GM18502 (cell line): ENCODE measurements around the gene KYAT1.
A peak's percentile ranks its signal among the peaks of the same experiment; 100 is the strongest.
"Not testable (repeated sequence)": the region's sequence is repeated elsewhere in the genome, so short reads cannot be mapped to it uniquely, and the experiment has no call there.

ENCODE experiments used
- ATAC-seq: cut with Tn5 transposase; IDR thresholded peaks from one replicate; pipeline ENCODE4 v1.9.1; 2021; ENCODE audit warnings: mild to moderate bottlenecking; ENCODE audit not compliant: unreplicated experiment, poor library complexity

KYAT1 gene

GRCh38 chr9:128821584-128822406, 60.0 kb downstream of the KYAT1 start:
- no peak for ATAC-seq

GRCh38 chr9:128820665-128821583, 60.8 kb downstream of the KYAT1 start:
- ATAC-seq, result no peak

DNA sequence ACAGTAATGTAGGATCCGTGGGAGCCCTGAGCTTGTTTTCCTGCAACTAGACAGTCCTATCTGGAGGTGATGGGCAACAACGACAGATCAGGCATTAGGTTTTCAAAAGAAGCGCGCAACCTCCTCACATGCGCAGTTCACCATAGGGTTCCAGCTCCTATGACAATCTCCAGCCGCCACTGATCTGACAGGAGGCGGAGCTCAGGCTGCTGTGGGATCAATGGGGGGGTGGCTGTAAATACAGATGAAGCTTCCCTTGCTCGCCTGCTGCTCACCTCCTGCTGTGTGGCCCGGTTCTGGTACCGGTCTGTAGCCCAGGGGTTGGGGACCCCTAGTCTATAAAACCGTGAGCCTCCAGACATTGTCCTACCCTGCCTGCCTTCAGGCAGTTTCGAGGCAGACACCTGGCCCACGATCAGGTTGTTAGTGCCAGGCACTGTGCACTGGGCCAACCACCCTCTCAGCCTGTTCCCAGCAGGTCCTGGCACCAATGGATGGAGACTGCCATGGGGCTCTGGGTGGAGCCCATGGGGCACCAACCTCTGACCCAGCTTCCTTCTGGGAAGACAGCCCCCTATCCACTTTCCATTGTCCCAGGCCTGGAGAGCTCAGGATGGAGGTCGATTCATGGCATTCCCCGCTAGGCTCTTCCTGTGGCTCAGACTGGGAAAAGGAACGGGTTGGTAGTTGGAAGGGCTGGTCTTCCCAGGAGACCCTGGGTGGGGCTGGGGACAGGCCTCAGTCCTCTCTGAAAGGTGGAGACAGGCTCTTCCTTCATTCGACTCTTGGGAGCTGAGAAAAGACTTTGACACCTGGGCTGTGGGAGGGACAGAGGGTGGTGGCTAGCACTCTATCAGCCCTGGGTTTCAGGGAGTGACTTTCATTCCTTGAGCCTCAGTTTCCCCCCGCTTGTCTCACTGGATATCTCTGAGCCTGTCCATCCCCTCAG, 61.8 kb downstream of the KYAT1 start:
- no peak for ATAC-seq

DNA sequence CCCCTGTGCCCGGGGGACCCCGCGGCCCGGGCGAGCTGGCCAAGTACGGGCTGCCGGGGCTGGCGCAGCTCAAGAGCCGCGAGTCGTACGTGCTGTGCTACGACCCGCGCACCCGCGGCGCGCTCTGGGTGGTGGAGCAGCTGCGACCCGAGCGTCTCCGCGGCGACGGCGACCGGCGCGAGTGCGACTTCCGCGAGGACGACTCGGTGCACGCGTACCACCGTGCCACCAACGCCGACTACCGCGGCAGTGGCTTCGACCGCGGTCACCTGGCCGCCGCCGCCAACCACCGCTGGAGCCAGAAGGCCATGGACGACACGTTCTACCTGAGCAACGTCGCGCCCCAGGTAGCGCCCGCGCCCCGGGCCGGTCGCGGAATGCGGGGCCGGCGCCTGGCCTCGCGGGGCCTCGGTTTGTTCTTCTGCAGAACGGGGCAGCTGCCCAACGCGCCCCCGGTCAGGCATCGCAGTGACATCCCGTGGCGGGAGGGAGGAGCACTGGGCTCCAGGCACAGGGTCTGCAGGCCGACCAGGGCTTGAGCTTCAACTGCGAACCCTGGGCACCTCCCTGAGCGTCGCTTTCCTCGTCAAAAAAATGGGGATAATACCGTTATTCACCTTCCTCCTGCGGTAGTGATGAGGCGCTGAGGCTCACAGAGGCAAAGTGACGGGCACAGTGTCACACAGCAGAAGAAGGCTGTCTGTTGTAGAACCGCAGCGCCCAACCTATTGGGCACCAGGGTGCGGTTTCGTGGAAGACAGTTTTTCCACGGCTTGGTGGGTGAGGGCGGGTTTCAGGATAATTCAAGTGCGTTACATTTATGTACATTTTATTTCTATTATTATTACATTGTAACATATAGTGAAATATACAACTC, 62.7 kb downstream of the KYAT1 start:
- peak; percentile 27 for ATAC-seq

GRCh38 chr9:128818099-128818838, 63.5 kb downstream of the KYAT1 start, which contains the start of gene ENDOG:
Gene ENDOG (plus strand): TSS chr9:128818500. CDS start chr9:128818685, 185 bp downstream.
- peak; percentile 89 for ATAC-seq

DNA sequence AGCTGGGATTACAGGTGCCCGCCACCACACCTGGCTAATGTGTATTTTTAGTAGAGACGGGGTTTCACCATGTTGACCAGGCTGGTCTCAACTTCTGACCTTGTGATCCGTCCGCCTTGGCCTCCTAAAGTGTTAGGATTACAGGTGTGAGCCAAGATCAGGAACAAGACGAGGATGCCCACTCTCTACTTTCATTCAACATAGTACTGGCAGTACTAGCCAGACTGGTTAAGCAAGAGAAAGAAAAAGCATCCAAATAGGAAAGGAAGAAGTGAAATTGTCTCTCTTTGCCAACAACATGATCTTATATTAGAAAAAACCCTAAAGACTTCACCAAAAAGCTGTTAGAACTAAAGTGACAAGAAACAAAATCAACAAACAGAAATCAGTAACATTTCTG, 70.9 kb downstream of the KYAT1 start:
- no peak for ATAC-seq

- ATAC-seq, result no peak
Measured at GRCh38 chr9:128809831-128810230, 71.9 kb downstream of the KYAT1 start.

DNA sequence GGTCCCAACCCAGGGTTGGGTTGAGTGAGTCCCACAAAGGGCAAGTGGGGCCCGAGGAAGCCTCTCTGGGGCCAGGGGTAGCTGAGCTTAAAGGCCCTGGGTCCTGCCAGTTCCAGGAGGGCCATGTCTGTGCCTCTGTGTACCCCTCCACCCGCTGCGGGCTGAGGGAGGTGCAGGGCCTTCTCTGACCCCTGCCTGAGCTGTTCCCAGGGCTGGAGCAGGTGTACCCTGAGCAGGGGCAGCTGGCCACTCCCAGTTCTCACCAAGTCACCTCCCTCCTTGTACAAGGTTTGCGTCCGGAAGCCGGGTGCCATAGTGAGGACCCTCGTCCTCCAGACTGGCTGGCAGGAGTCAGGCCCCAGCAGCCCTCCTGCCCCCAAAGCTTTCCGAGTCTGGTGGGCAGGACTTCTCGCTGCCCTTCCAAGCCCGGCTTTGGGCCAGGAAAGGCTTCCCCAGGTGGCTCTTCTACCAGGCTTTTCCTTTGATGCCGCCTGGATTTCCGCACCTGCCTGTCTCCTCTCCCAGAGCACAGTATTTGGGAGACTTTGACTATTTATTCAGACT, 72.6 kb downstream of the KYAT1 start:
- no peak for ATAC-seq

DNA sequence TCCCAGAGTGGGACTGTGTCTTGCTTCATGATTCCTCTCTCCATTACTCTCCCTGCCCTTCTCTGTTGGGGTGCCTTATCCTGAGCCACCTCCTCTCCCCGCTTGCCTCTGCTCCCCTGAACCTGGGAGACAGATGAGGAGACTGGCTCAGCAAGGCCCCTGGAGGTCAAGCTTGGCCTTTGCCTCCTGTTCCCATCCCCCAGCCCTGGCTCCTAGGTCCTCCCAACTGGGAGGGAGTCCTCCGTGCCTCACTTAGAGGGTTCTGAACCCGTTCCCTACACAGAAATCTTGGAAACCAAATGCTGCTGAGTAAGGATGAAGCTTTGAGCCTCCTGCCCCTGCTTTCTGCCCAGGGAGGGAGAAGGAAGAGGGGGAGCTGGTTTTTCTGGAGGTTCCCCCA, 73.2 kb downstream of the KYAT1 start:
- ATAC-seq, result no peak

GRCh38 chr9:128807827-128808226, 73.9 kb downstream of the KYAT1 start:
- ATAC-seq, result no peak

GRCh38 chr9:128805661-128806060, 76.1 kb downstream of the KYAT1 start:
- ATAC-seq, result no peak

DNA sequence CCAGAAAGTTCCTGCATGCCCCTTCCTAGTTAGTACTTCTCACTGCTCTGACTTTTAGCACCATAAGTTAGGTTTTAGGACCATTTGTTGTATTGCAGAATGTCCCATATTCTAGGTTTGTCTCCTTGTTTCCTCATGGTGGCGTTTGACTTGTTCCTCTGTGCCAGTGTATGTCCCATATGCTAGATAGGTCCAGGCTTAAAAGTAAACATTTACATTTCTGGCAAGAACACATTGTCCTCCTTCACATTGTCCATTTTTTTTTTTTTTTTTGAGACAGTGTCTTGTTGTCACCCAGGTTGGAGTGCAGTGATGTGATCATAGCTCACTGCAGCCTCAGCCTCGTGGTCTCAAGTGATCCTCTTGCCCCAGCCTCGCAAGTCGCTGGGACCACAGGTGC, 79.3 kb downstream of the KYAT1 start:
- no peak for ATAC-seq

DNA sequence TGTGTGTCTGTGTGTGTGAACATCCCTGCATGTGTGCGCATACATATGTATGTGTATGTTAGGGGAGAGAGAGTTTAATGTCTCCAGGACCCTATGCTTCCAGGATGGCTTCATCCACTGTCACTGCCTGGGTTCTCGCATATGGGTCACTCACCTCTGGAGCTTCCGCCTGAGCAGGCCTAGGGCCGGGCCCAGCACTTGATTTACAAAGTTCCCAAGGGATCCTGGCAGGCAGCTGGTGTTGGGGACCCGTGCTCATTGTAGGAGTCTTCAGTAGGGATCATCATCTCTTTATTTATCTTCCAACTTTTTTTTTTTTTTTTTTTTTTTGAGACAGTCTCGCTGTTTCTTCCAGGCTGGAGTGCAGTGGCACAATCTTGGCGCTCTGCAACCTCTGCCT, 81.7 kb downstream of the KYAT1 start:
- ATAC-seq, result no peak

DNA sequence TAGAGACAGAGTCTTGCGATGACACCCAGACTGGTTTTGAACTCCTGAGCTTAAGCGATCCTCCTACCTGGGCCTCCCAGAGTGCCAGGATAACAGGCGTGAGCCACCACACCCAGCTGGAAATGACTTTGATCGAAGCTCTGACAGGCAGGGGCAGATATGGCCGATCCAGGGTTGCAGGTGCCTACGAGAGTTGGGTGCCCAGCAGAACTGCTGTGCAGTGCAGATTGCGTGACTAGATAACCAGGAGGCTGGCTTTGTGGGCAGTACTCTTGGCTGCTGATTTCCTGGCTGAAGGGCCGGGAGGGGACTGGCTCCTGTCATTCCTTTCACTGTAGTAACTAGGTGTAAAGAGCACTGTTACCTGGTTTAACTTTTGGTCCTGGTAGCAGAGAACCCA, 82.9 kb downstream of the KYAT1 start:
- ATAC-seq, result no peak

- ATAC-seq, result not testable (repeated sequence)
Measured at GRCh38 chr9:128794961-128795360, 86.8 kb downstream of the KYAT1 start.

GRCh38 chr9:128792978-128793686, 88.6 kb downstream of the KYAT1 start:
- no peak for ATAC-seq

- no peak for ATAC-seq
Measured at GRCh38 chr9:128792134-128792533, 89.6 kb downstream of the KYAT1 start.

GRCh38 chr9:128790536-128790935, 91.2 kb downstream of the KYAT1 start:
- ATAC-seq, result no peak
